Ascending aorta (tissue), 2 donors: ENCODE measurements around the gene WNT9A. TPM values are rescaled to one million over a fixed set of nuclear protein-coding genes. Genes with fewer than 3 reads are reported as not detected.

Experiments
- DNase-seq, 2 donors: peaks; one replicate each; pipeline ENCODE4 v3.0.0-alpha.2; 2019; ENCODE audit warnings: low spot score in 2 of 2
- H3K27ac ChIP-seq, 2 donors: fragments of 200-600 bp; sonication (generic); one replicate each; pipeline ENCODE4 v1.5.1; 2016 to 2017; ENCODE audit warnings: mild to moderate bottlenecking in 1 of 2
- H3K27me3 ChIP-seq: fragments of 200-600 bp; sonication (generic); one replicate; pipeline ENCODE4 v1.5.1; 2017
- H3K36me3 ChIP-seq, 2 donors: fragments of 200-600 bp; sonication (generic); one replicate each; pipeline ENCODE4 v1.5.1; 2016
- H3K4me1 ChIP-seq, 2 donors: fragments of 200-600 bp; sonication (generic); one replicate each; pipeline ENCODE4 v1.5.1; 2016 to 2017; ENCODE audit warnings: mild to moderate bottlenecking in 1 of 2
- H3K4me3 ChIP-seq, 2 donors: fragments of 200-600 bp; sonication (generic); one replicate each; pipeline ENCODE4 v1.5.1; 2016 to 2017; ENCODE audit warnings: mild to moderate bottlenecking in 1 of 2
- H3K9me3 ChIP-seq, 2 donors: fragments of 200-600 bp; sonication (generic); one replicate each; pipeline ENCODE4 v1.5.1; 2016
- intact Hi-C: fragments of 100-400 bp; cut with DNase I; formaldehyde crosslinking; loops from one replicate; pipeline ENCODE4 v1.15.1; 2023
- total RNA-seq: library from RNA; depleted of rRNA; stranded (reverse); fragments of >200 nt; gene quantifications from one replicate; pipeline ENCODE4 v1.1.0, GENCODE V29; 2016
- TF ChIP-seq, protein P1 (sequence below), 3 experiments: fragments of 200-600 bp in 2 of 3; fragments of 450-650 bp in 1 of 3; sonication (generic) in 2 of 3; IDR thresholded peaks; one replicate each; pipeline ENCODE4 v1.5.1; 2016 to 2019; ENCODE audit warnings: antibody characterized with exemption in 3 of 3, mild to moderate bottlenecking in 1 of 3, moderate library complexity in 1 of 3

Gene WNT9A
- total RNA-seq, 1 donor from 2014 or later: 0.96 TPM

DNA sequence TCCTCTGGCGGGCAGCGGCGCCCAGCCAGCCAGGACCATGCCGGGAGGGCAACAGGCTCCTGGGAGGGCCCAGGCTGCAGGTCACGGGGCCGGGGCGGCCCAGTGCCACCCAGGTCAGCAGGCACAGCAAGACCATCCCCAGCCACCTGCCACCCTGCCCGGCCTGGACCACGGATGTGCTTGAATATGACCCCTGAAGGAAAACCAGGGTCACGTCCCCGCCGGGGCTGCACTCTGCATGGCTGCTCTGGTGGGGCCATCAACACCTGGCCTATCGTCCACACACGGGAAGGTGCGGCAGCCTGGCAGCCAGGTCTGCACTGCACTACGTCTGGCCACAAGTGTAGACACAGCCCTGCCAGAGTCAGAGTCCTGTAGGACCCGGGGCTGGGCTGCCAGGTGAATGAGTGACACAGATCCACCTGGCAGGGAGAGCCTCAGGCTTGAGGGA is 6.9 kb downstream of the WNT9A start:
- intact Hi-C loops: no loop called here
- TF ChIP-seq, protein P1, sequence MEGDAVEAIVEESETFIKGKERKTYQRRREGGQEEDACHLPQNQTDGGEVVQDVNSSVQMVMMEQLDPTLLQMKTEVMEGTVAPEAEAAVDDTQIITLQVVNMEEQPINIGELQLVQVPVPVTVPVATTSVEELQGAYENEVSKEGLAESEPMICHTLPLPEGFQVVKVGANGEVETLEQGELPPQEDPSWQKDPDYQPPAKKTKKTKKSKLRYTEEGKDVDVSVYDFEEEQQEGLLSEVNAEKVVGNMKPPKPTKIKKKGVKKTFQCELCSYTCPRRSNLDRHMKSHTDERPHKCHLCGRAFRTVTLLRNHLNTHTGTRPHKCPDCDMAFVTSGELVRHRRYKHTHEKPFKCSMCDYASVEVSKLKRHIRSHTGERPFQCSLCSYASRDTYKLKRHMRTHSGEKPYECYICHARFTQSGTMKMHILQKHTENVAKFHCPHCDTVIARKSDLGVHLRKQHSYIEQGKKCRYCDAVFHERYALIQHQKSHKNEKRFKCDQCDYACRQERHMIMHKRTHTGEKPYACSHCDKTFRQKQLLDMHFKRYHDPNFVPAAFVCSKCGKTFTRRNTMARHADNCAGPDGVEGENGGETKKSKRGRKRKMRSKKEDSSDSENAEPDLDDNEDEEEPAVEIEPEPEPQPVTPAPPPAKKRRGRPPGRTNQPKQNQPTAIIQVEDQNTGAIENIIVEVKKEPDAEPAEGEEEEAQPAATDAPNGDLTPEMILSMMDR (IDR thresholded peaks at IDR 0.05): no peak
- H3K27me3 ChIP-seq: no peaks in the 10 kb centered on the region
- H3K36me3 ChIP-seq: no peaks in the 10 kb centered on the region
- peaks cover 0 to 4% of the 10 kb centered on the region in 2 donors for H3K4me1 ChIP-seq
- no peak overlapping the region for H3K27ac ChIP-seq
- no peak overlapping the region for H3K4me3 ChIP-seq
- DNase-seq: peak; percentile 1 to 60
- no peaks in the 10 kb centered on the region for H3K9me3 ChIP-seq

DNA sequence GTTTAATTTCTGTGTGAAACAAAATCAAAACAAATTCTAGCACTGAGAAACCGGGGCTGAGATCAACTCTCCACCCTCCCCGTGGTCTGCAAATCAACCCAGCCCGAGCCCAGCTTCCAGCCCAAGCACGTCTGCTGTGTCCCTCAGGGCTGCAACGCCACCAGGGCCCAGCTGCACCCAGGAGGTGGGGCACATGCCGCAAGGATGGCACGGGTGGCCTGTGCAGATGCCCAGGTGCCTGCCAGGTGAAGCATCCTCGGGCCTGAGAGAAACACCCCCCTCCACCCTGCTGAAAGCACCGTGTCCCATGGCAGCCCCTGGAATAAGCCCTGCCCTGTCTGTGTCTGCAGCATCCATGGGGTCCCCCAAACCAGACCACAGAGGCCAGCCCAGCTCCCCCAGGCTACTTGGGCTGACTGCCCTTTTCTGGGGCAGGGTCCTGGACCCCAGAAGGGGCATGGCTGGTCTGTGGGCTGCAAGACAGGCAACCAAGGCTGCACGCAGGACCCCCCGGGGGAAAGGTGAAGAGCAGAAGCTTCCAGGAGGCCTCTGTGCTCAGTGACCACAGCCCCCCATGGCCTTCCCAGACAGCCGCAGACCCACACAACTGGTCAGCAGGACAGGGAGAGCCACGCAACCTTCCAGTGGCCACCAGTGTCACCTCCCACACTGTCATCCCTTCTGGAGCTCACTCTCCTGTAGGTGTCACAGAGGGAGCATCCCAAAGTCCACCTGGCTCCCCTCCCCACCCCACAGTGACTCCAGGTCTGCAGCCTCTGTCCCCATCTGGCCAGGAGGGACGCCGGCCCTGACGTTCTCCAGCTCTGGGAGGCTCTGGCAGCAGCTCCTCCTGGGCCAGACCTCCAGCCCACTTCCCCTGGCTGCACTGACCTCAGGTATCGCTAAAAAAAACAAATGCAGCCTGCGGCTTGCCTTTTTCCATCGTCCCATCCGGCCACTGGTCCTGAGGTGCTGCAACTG is 7.7 kb downstream of the WNT9A start:
- DNase-seq: peak; percentile 4 to 52
- no peaks in the 10 kb centered on the region for H3K9me3 ChIP-seq
- H3K27me3 ChIP-seq: no peaks in the 10 kb centered on the region
- no peak overlapping the region for H3K27ac ChIP-seq
- H3K36me3 ChIP-seq: no peaks in the 10 kb centered on the region
- intact Hi-C loops: no loop called here
- no peaks in the 10 kb centered on the region for H3K4me1 ChIP-seq
- no peak overlapping the region for H3K4me3 ChIP-seq
- TF ChIP-seq, protein P1 (IDR thresholded peaks at IDR 0.05): no peak

DNA sequence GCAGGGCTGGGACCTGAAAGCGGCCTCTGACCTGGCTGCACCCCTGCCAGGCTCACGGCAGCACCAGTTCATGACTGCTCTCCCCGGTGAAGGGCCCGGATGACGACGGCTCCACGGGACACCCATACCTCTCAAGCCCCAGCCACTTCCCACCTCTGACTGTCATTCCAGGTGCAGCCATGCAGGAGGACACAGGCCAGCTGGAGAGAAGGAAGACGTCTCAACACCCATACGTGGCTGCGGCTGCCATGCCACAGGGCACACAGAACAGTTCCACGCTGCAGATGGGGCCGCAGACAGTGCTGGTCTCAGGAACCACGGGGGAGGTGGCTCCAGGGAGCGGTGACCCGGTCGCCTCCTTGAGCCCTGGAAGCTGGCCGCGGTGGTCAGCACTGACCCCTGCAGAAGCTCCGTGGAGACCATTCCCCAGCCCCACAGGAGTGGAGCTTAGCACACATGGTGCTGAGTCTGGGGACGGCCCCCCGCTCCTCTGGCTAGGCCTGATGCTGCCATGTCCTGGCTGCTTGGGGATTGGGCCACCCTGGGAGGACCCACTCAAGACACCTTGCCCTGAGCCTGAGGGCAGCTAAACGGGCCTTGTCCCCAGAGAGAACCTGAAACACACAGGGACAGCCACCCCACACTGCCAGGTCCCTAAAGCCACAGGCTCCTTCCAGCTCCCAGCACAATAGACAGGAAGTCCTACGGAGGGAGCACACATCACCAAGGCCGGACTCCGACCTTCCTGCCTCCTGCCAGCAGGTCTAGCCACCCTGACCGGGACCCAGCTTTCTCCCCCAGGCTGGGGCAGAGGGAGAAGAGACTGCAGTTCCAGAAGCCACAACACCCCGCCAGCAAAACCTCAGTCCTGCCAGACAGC is 8.6 kb downstream of the WNT9A start:
- TF ChIP-seq, protein P1 (IDR thresholded peaks at IDR 0.05): no peak
- intact Hi-C loops: no loop called here
- Histone ChIP-seq H3K27me3 (no peaks in the 10 kb centered on the region), H3K4me3 (no peak overlapping the region), H3K36me3 (no peaks in the 10 kb centered on the region), H3K9me3 (no peaks in the 10 kb centered on the region), H3K4me1 (no peaks in the 10 kb centered on the region), H3K27ac (no peak overlapping the region)
- peak; percentile 0 to 56 for DNase-seq

DNA sequence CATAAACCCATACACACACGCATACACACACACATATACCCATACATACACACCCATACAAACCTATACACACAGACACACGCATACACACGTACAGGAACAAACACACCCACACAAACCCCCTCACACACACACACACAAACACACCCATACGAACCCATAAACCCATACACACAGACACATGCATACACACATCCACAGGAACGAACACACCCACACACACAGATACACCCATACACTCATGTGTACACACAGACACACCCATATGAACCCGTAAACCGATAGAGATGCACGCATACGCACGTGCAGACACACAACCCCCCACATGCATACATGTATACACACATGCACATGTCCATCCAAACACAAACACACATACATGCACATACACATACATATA is 9.5 kb downstream of the WNT9A start:
- no peak for DNase-seq
- intact Hi-C loops: no loop called here
- Histone ChIP-seq H3K36me3 (no peaks in the 10 kb centered on the region), H3K9me3 (no peaks in the 10 kb centered on the region), H3K4me3 (no peak overlapping the region), H3K27me3 (no peaks in the 10 kb centered on the region), H3K27ac (no peak overlapping the region), H3K4me1 (no peaks in the 10 kb centered on the region)
- TF ChIP-seq, protein P1 (IDR thresholded peaks at IDR 0.05): no peak

DNA sequence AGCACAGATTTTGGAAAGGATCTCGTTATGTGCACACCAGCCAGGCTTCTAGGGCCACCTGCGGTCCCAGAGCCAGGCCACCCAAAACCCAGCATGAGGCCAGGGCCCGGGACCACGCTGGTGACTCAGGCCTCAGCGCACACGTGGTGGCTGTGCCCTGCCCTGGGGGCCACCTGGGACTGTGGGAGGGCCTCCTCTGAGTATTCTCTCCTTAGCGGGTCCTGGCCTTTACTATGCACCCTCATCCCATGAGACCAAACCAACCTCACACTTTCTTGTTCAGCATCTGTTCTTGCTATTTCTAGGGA is 9.9 kb downstream of the WNT9A start:
- TF ChIP-seq, protein P1 (IDR thresholded peaks at IDR 0.05): no peak
- Histone ChIP-seq H3K4me1 (no peaks in the 10 kb centered on the region), H3K36me3 (no peaks in the 10 kb centered on the region), H3K27ac (no peak overlapping the region), H3K9me3 (peaks cover 0 to 3% of the 10 kb centered on the region in 2 donors), H3K4me3 (no peak overlapping the region), H3K27me3 (no peaks in the 10 kb centered on the region)
- intact Hi-C loops: no loop called here
- no peak for DNase-seq
